ENCODE results near the gene ZXDC.

DNA sequence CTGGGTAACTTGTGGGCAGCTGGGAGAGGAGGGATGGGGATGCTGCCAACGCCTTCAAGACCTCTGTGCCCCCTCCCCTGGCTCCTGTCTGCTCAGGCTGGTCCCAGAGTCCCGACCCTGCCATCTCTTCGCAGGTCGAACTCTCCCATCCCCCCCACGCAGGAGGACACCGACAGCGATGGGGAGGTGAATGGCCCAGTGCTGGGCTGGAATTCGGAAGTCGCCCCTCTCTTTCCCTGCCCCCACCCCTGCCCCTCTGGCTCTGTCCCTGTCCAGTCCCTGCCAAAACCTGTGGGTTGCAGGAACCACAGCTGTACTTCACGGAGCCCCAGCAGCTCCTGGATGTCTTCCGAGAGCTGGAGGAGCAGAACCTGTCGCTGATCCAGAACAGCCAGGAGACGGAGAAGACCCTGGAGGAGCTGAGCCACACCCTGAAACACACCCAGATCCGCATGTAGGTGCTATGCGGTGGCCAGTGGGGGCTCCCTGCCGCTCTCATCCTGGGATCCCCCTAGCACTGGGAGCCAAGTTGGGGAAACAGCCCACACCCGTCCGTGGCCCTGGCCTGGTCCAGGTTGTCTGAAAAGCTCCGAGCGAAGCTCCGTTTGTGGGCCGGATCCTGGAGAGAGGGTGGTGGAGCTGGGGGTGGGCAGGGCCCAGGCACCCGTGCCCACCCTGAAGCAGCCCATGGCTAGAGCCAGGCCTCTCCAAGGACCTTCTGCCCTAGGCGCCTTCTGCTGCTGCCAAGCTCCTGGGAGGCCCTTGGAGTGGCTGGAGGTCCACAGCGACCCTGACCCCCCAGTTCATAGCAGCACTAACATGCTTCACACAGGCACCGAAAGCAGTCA is 52.3 kb downstream of the ZXDC start:
- TF ChIP-seq ZNF274 (IDR thresholded peaks at IDR 0.05; ENCODE audit: low read depth, low read length) = no peak
- TF ChIP-seq SUZ12 (IDR thresholded peaks at IDR 0.05; ENCODE audit: extremely low read depth, insufficient read depth, insufficient read length) = no peak
